B cell (primary cell): ENCODE measurements around the gene DNAAF5. TPM values are rescaled to one million over a fixed set of nuclear protein-coding genes. Genes with fewer than 3 reads are reported as not detected.
"Not testable (repeated sequence)": the region's sequence is repeated elsewhere in the genome, so short reads cannot be mapped to it uniquely, and the experiment has no call there.

Experiments
- ATAC-seq: fragments of 200-7000 bp; cut with Tn5 transposase; one replicate; pipeline ENCODE4 v1.10.0; 2021; ENCODE audit warnings: low read depth, mild to moderate bottlenecking, moderate number of reproducible peaks, moderate library complexity
- CTCF ChIA-PET: fragments of 350-600 bp; sonication (Branson Sonifier 250); formaldehyde crosslinking; loops from one replicate; lab custom pipeline; 2021; ENCODE audit warnings: antibody characterized with exemption, inconsistent platforms; lab: Charles Lee
- POLR2A ChIA-PET: fragments of 350-600 bp; sonication (Branson Sonifier 250); formaldehyde crosslinking; loops from one replicate; lab custom pipeline; 2021; ENCODE audit warnings: antibody characterized with exemption; lab: Charles Lee
- DNase-seq: peaks from one replicate; pipeline ENCODE4 v3.0.0; 2013
- H2AFZ ChIP-seq: 2 replicates; pipeline ENCODE4 v1.6.1; 2012; ENCODE audit warnings: mild to moderate bottlenecking, low read depth, low read length; ENCODE audit not compliant: insufficient read depth, poor library complexity, severe bottlenecking
- H3K27ac ChIP-seq, 2 donors: 1 replicate in 1 of 2; 2 replicates in 1 of 2; pipeline ENCODE4 v1.5.1; 2012 to 2013; ENCODE audit warnings: low read length in 2 of 2, mild to moderate bottlenecking in 2 of 2, moderate library complexity in 1 of 2
- H3K27me3 ChIP-seq, 4 experiments: fragments of 200-600 bp in 1 of 4; sonication (generic) in 1 of 4; replicated peaks in 1 of 4; 1 replicate in 2 of 4; 2 replicates in 2 of 4; pipeline versions ENCODE4 v1.6.1 to v1.7.0; 2013 to 2016; ENCODE audit warnings: low read length in 3 of 4, mild to moderate bottlenecking in 2 of 4, mixed read lengths in 1 of 4, moderate library complexity in 1 of 4; ENCODE audit not compliant: insufficient read depth in 4 of 4, control insufficient read depth in 3 of 4; ENCODE audit errors: control extremely low read depth in 1 of 4
- H3K36me3 ChIP-seq, 2 experiments: replicated peaks in 1 of 2; 1 replicate in 1 of 2; 2 replicates in 1 of 2; pipeline versions ENCODE4 v1.6.1 to v1.7.1; 2013; ENCODE audit warnings: low read length in 1 of 2; ENCODE audit not compliant: insufficient read depth in 2 of 2, control insufficient read depth in 1 of 2; ENCODE audit errors: control extremely low read depth in 1 of 2, extremely low read depth in 1 of 2
- H3K4me1 ChIP-seq, 2 donors: fragments of 200-600 bp in 1 of 2; sonication (generic) in 1 of 2; 1 replicate in 1 of 2; 2 replicates in 1 of 2; pipeline versions ENCODE4 v1.5.1 to v1.6.1; 2013 to 2017; ENCODE audit warnings: low read length in 2 of 2; ENCODE audit not compliant: control insufficient read depth in 2 of 2, insufficient read depth in 2 of 2
- H3K4me2 ChIP-seq: replicated peaks from 2 replicates; pipeline ENCODE3; 2012; ENCODE audit warnings: mild to moderate bottlenecking, low read depth, low read length; ENCODE audit not compliant: poor library complexity, severe bottlenecking
- H3K4me3 ChIP-seq, 5 experiments: fragments of 200-600 bp in 1 of 5; sonication (generic) in 1 of 5; 1 replicate in 3 of 5; 2 replicates in 2 of 5; pipeline versions ENCODE4 v1.5.1 to v1.7.0; 2011 to 2016; ENCODE audit warnings: low read length in 4 of 5, mild to moderate bottlenecking in 4 of 5, low read depth in 2 of 5, control low read depth in 1 of 5, moderate library complexity in 1 of 5; ENCODE audit not compliant: insufficient read depth in 1 of 5; ENCODE audit errors: control extremely low read depth in 1 of 5, extremely low read depth in 1 of 5
- H3K79me2 ChIP-seq: fragments of 200-600 bp; sonication (generic); one replicate; pipeline ENCODE4 v1.6.0; 2016; ENCODE audit warnings: low read length; ENCODE audit not compliant: control insufficient read depth, insufficient read depth
- H3K9ac ChIP-seq: fragments of 200-600 bp; sonication (generic); 2 replicates; pipeline ENCODE4 v1.6.1; 2017; ENCODE audit warnings: mild to moderate bottlenecking, low read length, moderate library complexity
- H3K9me3 ChIP-seq, 3 donors: one replicate each; pipeline versions ENCODE4 v1.6.1 to v1.7.1; 2013; ENCODE audit warnings: low read length in 2 of 3; ENCODE audit not compliant: control insufficient read depth in 2 of 3, insufficient read depth in 1 of 3; ENCODE audit errors: control extremely low read depth in 1 of 3
- H4K20me1 ChIP-seq: 2 replicates; pipeline ENCODE4 v1.6.0; 2012; ENCODE audit warnings: mild to moderate bottlenecking, low read length; ENCODE audit not compliant: insufficient read depth, control insufficient read depth, poor library complexity, severe bottlenecking
- H3K27ac Mint-ChIP-seq: one replicate; pipeline ENCODE4 v1.8.0; 2021; ENCODE audit warnings: mixed read lengths
- H3K27me3 Mint-ChIP-seq: one replicate; pipeline ENCODE4 v1.8.0; 2021; ENCODE audit warnings: mixed read lengths
- H3K4me1 Mint-ChIP-seq: one replicate; pipeline ENCODE4 v1.8.0; 2021; ENCODE audit warnings: mixed read lengths
- H3K4me3 Mint-ChIP-seq: one replicate; pipeline ENCODE4 v1.8.0; 2021; ENCODE audit warnings: mixed read lengths
- H3K9me3 Mint-ChIP-seq: one replicate; pipeline ENCODE4 v1.8.0; 2022; ENCODE audit warnings: mixed read lengths; ENCODE audit not compliant: insufficient read depth
- WGBS: methylation state at CpG from one replicate; pipeline ENCODE4 v1.1.5; 2013; ENCODE audit warnings: missing lambda C conversion rate; ENCODE audit not compliant: insufficient coverage; 5-methylcytosine and 5-hydroxymethylcytosine counted together
- intact Hi-C: fragments of 100-400 bp; cut with micrococcal nuclease; formaldehyde crosslinking; loops from one replicate; pipeline ENCODE4 v1.10.0; 2022
- polyA plus RNA-seq: library from polyadenylated mRNA; depleted of rRNA; stranded (reverse); fragments of >200 nt; gene quantifications from 2 replicates; pipeline ENCODE4 v1.2.3, GENCODE V29; 2012
- total RNA-seq, 2 donors: library from RNA; stranded (reverse); fragments of 120-200 nt in 1 of 2; gene quantifications; 1 replicate in 1 of 2; 2 replicates in 1 of 2; pipeline versions ENCODE4 v1.2.3 to v1.2.4, GENCODE V29; 2013 to 2022

Gene DNAAF5
- total and polyA plus RNA-seq, 2 donors (not counting 1 experiment from before 2014, with no cell fraction given): 18.0 to 21.4 TPM

GRCh38 chr7:743341-744127 lies 17.0 kb downstream of the DNAAF5 start:
- H3K27ac Mint-ChIP-seq, H3K4me2 ChIP-seq, H4K20me1 ChIP-seq, intact Hi-C loops, H3K4me1 ChIP-seq, ATAC-seq, H2AFZ ChIP-seq, H3K27me3 Mint-ChIP-seq, H3K9me3 Mint-ChIP-seq, POLR2A ChIA-PET, H3K4me3 ChIP-seq, H3K4me1 Mint-ChIP-seq, H3K9ac ChIP-seq, H3K27me3 ChIP-seq, H3K4me3 Mint-ChIP-seq, H3K27ac ChIP-seq, H3K9me3 ChIP-seq, CTCF ChIA-PET, DNase-seq: not testable (repeated sequence)
- WGBS: 100% methylated on average over 3 of the region's 14 CpGs
- Histone ChIP-seq H3K36me3 (peaks cover 0 to 17% of the 10 kb centered on the region in 2 experiments), H3K79me2 (peaks cover 24% of the 10 kb centered on the region)

- POLR2A ChIA-PET, H2AFZ ChIP-seq, H3K27me3 Mint-ChIP-seq, H3K9me3 ChIP-seq, H4K20me1 ChIP-seq, H3K4me3 Mint-ChIP-seq, H3K9ac ChIP-seq, ATAC-seq, H3K9me3 Mint-ChIP-seq, intact Hi-C loops, CTCF ChIA-PET, H3K4me1 ChIP-seq, H3K4me3 ChIP-seq, H3K27ac ChIP-seq, H3K4me2 ChIP-seq, DNase-seq, H3K4me1 Mint-ChIP-seq, H3K27me3 ChIP-seq, H3K27ac Mint-ChIP-seq: not testable (repeated sequence)
- Histone ChIP-seq H3K79me2 (peaks cover 24% of the 10 kb centered on the region), H3K36me3 (peaks cover 0 to 17% of the 10 kb centered on the region in 2 experiments)
- WGBS: no CpG with 5 or more reads among the region's 5 CpGs
Observed at GRCh38 chr7:744128-744520, 17.6 kb downstream of the DNAAF5 start.
